Fibroblast of villous mesenchyme (primary cell): ENCODE data around the gene PVRIG. TPM values are rescaled to one million over a fixed set of nuclear protein-coding genes. Genes with fewer than 3 reads are reported as not detected.
"Not testable (repeated sequence)": the region's sequence is repeated elsewhere in the genome, so short reads cannot be mapped to it uniquely, and the experiment has no call there.

ENCODE experiments used
- DNase-seq: peaks from one replicate; pipeline ENCODE4 v3.0.0-alpha.2; 2010; ENCODE audit warnings: low read depth
- H3K4me3 ChIP-seq: 2 replicates; pipeline ENCODE4 v1.5.1; 2011; ENCODE audit warnings: low read depth, mild to moderate bottlenecking, low read length
- total RNA-seq: library from RNA; depleted of rRNA; stranded (reverse); fragments of >200 nt; gene quantifications from 2 replicates; pipeline ENCODE4 v1.2.3, GENCODE V29; 2012
- TF ChIP-seq, protein P1 (sequence below): IDR thresholded peaks from 2 replicates; pipeline ENCODE4 v1.5.1; 2012; ENCODE audit warnings: low read depth, mild to moderate bottlenecking, low read length; ENCODE audit not compliant: insufficient read depth

Gene PVRIG
- total RNA-seq, 1 donor: not detected

- no peak for DNase-seq
- H3K4me3 ChIP-seq: no peak overlapping the region
- TF ChIP-seq, protein P1, sequence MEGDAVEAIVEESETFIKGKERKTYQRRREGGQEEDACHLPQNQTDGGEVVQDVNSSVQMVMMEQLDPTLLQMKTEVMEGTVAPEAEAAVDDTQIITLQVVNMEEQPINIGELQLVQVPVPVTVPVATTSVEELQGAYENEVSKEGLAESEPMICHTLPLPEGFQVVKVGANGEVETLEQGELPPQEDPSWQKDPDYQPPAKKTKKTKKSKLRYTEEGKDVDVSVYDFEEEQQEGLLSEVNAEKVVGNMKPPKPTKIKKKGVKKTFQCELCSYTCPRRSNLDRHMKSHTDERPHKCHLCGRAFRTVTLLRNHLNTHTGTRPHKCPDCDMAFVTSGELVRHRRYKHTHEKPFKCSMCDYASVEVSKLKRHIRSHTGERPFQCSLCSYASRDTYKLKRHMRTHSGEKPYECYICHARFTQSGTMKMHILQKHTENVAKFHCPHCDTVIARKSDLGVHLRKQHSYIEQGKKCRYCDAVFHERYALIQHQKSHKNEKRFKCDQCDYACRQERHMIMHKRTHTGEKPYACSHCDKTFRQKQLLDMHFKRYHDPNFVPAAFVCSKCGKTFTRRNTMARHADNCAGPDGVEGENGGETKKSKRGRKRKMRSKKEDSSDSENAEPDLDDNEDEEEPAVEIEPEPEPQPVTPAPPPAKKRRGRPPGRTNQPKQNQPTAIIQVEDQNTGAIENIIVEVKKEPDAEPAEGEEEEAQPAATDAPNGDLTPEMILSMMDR: no peak
Measured at GRCh38 chr7:100213672-100214071, 6.1 kb upstream of the PVRIG start.

- not testable (repeated sequence) for DNase-seq, H3K4me3 ChIP-seq
Measured at GRCh38 chr7:100214356-100214755, 5.4 kb upstream of the PVRIG start.

GRCh38 chr7:100215895-100216294 is 3.9 kb upstream of the PVRIG start:
- TF ChIP-seq, protein P1: no peak
- H3K4me3 ChIP-seq: no peak overlapping the region
- DNase-seq: peak; percentile 3

DNA sequence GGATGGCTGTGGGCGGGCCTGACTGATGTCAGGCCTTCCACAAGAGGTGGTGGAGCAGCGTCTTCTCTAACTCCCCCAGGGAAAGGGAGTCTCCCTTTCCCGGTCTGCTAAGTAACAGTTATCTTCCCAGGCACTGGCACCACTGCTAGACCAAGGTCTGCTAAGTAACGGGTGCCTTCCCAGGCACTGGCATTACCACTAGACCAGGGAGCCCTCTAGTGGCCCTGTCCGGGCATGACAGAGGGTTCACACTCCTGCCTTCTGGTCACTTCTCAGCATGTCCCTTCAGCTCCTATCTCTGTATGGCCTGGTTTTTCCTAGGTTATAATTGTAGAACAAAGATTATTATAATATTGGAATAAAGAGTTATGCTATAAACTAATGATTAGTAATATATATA is 1.8 kb upstream of the PVRIG start:
- TF ChIP-seq, protein P1: peak; percentile 43
- not testable (repeated sequence) for H3K4me3 ChIP-seq, DNase-seq

DNA sequence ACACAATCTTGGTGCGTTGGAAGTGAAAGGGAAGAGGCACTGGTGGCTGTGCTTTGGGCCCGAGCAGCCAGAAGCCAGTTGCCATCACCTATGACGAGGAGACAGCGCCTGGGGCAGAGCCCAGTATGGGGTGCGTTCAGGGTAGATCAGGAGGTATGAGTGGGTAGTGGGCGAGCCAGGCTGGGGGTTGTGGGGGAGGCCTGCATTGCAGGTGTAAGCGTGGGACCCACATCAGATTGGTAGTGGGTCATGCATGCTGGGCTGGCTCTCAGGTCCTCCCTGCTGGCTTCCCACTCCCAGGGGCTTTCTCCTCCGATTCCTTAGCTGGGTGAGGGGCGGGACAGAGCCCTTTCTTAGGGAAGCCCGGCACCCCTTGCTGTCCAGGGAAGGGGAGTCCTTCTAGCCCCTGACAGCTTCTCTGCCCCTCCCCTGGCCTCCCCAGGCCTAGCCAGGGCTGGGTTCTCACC is 445 bp upstream of the PVRIG start:
- no peak for DNase-seq
- TF ChIP-seq, protein P1: no peak
- H3K4me3 ChIP-seq: no peak overlapping the region

DNA sequence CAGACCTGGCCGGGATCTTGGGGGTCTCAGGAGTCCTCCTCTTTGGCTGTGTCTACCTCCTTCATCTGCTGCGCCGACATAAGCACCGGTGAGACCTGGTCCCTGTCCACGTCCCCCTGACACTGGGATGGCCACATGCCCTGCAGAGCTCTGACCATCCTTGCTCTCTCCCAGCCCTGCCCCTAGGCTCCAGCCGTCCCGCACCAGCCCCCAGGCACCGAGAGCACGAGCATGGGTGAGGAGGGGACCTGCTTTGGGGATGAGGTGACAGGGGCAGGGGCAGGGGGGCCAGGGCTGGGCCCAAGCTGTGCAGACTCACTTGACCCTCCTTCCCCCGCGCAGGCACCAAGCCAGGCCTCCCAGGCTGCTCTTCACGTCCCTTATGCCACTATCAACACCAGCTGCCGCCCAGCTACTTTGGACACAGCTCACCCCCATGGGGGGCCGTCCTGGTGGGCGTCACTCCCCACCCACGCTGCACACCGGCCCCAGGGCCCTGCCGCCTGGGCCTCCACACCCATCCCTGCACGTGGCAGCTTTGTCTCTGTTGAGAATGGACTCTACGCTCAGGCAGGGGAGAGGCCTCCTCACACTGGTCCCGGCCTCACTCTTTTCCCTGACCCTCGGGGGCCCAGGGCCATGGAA is 959 bp downstream of the PVRIG start:
- DNase-seq: no peak
- TF ChIP-seq, protein P1: no peak
- no peak overlapping the region for H3K4me3 ChIP-seq

DNA sequence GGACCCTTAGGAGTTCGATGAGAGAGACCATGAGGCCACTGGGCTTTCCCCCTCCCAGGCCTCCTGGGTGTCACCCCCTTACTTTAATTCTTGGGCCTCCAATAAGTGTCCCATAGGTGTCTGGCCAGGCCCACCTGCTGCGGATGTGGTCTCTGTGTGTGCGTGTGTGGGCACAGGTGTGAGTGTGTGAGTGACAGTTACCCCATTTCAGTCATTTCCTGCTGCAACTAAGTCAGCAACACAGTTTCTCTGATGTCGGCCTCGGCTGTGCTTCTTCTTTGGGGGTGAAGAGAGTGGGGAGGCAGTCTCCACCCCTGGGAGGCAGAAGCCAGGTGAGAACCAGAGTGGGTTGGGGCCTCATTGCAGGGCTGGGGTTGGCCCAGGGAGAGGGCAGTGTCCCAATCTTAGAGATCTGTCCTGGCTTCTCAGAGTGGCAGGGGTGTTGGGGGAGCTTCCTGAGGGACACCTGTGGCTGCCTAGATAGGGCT is 1.5 kb downstream of the PVRIG start:
- no peak for DNase-seq
- TF ChIP-seq, protein P1: no peak
- no peak overlapping the region for H3K4me3 ChIP-seq
